SK-N-SH (cell line): ENCODE data around the gene AGBL3. TPM values are rescaled to one million over a fixed set of nuclear protein-coding genes. Genes with fewer than 3 reads are reported as not detected.

Experiments
- CTCF ChIA-PET: fragments of 300-600, 350-600 bp; formaldehyde crosslinking; extraction: SDS; loops from one replicate; lab custom pipeline; 2021; lab: Yijun Ruan, JAX
- POLR2A ChIA-PET: fragments of 350-600 bp; sonication (Branson Sonifier 250); formaldehyde crosslinking; extraction: SDS; loops from one replicate; lab custom pipeline; 2020; ENCODE audit warnings: antibody characterized with exemption, inconsistent platforms; lab: Yijun Ruan, JAX
- DNase-seq: peaks from one replicate; pipeline ENCODE4 v3.0.0; 2012
- H2AFZ ChIP-seq: fragments of 200-600 bp; sonication (generic); 2 replicates; pipeline ENCODE4 v1.8.1; 2016; ENCODE audit warnings: antibody characterized with exemption, mild to moderate bottlenecking, low read depth
- H3F3A ChIP-seq: fragments of 200-600 bp; sonication (generic); replicated peaks from 2 replicates; pipeline ENCODE3; 2016; ENCODE audit warnings: antibody characterized with exemption, mild to moderate bottlenecking; ENCODE audit not compliant: insufficient read depth
- H3K27ac ChIP-seq, 2 experiments: fragments of 200-500 bp in 1 of 2; fragments of 200-600 bp in 1 of 2; sonication (Bioruptor generic) in 1 of 2; sonication (generic), shearing (Covaris generic) in 1 of 2; 2 replicates each; pipeline versions ENCODE4 v1.5.1 to v1.6.1; 2014 to 2016; ENCODE audit warnings: low read depth in 2 of 2, inconsistent platforms in 1 of 2, low read length in 1 of 2, mild to moderate bottlenecking in 1 of 2, mixed read lengths in 1 of 2
- H3K27me3 ChIP-seq: fragments of 200-600 bp; sonication (generic), shearing (Covaris generic); 2 replicates; pipeline ENCODE4 v1.6.1; 2016; ENCODE audit warnings: mixed run types; ENCODE audit not compliant: insufficient read depth
- H3K36me3 ChIP-seq, 2 experiments: fragments of 200-500 bp in 1 of 2; fragments of 200-600 bp in 1 of 2; sonication (Bioruptor generic) in 1 of 2; sonication (generic) in 1 of 2; replicated peaks in 1 of 2; 2 replicates each; pipeline versions ENCODE3 to v1.5.1; 2014 to 2016; ENCODE audit warnings: low read length in 1 of 2, mild to moderate bottlenecking in 1 of 2; ENCODE audit not compliant: insufficient read depth in 2 of 2, control insufficient read depth in 1 of 2
- H3K4me1 ChIP-seq, 2 experiments: fragments of 200-500 bp in 1 of 2; fragments of 200-600 bp in 1 of 2; sonication (Bioruptor generic) in 1 of 2; sonication (generic), shearing (Covaris generic) in 1 of 2; 2 replicates each; pipeline versions ENCODE4 v1.5.1 to v1.6.1; 2014 to 2016; ENCODE audit warnings: low read depth in 1 of 2, low read length in 1 of 2, mixed run types in 1 of 2; ENCODE audit not compliant: insufficient read depth in 2 of 2, control insufficient read depth in 1 of 2
- H3K4me2 ChIP-seq: fragments of 200-600 bp; sonication (generic), shearing (Covaris generic); 2 replicates; pipeline ENCODE4 v1.6.1; 2017; ENCODE audit warnings: mixed run types
- H3K4me3 ChIP-seq, 2 experiments: fragments of 200-500 bp in 1 of 2; fragments of 200-600 bp in 1 of 2; sonication (Bioruptor generic) in 1 of 2; sonication (generic), shearing (Covaris generic) in 1 of 2; 2 replicates each; pipeline versions ENCODE4 v1.5.1 to v1.8.1; 2014 to 2016; ENCODE audit warnings: low read depth in 2 of 2, inconsistent platforms in 1 of 2, low read length in 1 of 2, mild to moderate bottlenecking in 1 of 2, mixed read lengths in 1 of 2, moderate library complexity in 1 of 2
- H3K79me2 ChIP-seq: fragments of 200-600 bp; sonication (generic); 2 replicates; pipeline ENCODE4 v1.8.1; 2017; ENCODE audit warnings: mild to moderate bottlenecking; ENCODE audit not compliant: insufficient read depth
- H3K9ac ChIP-seq: fragments of 200-600 bp; sonication (generic); 2 replicates; pipeline ENCODE4 v1.6.1; 2017; ENCODE audit warnings: mixed run types
- H3K9me2 ChIP-seq: fragments of 200-600 bp; sonication (generic); 2 replicates; pipeline ENCODE4 v1.6.1; 2017; ENCODE audit warnings: mixed run types
- H3K9me3 ChIP-seq: fragments of 200-600 bp; sonication (generic); 2 replicates; pipeline ENCODE4 v1.6.1; 2017; ENCODE audit warnings: mixed run types, mild to moderate bottlenecking, moderate library complexity
- H4K20me1 ChIP-seq: fragments of 200-600 bp; sonication (generic); 2 replicates; pipeline ENCODE4 v1.6.1; 2017; ENCODE audit warnings: mild to moderate bottlenecking, mixed run types; ENCODE audit not compliant: insufficient read depth
- FOSL2 ChIP-seq: IDR thresholded peaks from 2 replicates; pipeline ENCODE4 v1.4.0; 2012; ENCODE audit warnings: low read depth, mild to moderate bottlenecking, moderate library complexity, borderline replicate concordance
- GABPA ChIP-seq: IDR thresholded peaks from 2 replicates; pipeline ENCODE4 v1.4.0; 2012; ENCODE audit warnings: low read depth, mild to moderate bottlenecking
- MEF2A ChIP-seq: IDR thresholded peaks from 2 replicates; pipeline ENCODE4 v1.4.0; 2012; ENCODE audit warnings: low read depth, borderline replicate concordance
- RAD21 ChIP-seq: IDR thresholded peaks from 2 replicates; pipeline ENCODE4 v1.6.1; 2012; ENCODE audit warnings: mild to moderate bottlenecking, low read length
- RCOR1 ChIP-seq: fragments of 150-350 bp; IDR thresholded peaks from 2 replicates; pipeline ENCODE4 v1.6.1; 2017; ENCODE audit warnings: antibody characterized with exemption, low read length
- SMC3 ChIP-seq: IDR thresholded peaks from 2 replicates; pipeline ENCODE4 v1.6.1; 2012; ENCODE audit warnings: low read depth, low read length, improper control_type of control experiment
- TAF1 ChIP-seq: IDR thresholded peaks from 2 replicates; pipeline ENCODE4 v1.6.1; 2012; ENCODE audit warnings: low read depth, mild to moderate bottlenecking, low read length, moderate library complexity, borderline replicate concordance
- WGBS: methylation state at CpG from one replicate; pipeline ENCODE4 v1.1.6; 2017; ENCODE audit warnings: low lambda C conversion rate; 5-methylcytosine and 5-hydroxymethylcytosine counted together
- polyA plus RNA-seq, 3 experiments: library from polyadenylated mRNA; depleted of rRNA; stranded (reverse); fragments of >200 nt; gene quantifications; 2 replicates each; pipeline ENCODE4 v1.2.3, GENCODE V29; 2012
- TF ChIP-seq, protein P1 (sequence below): fragments of 200-600 bp; sonication (generic); IDR thresholded peaks from 2 replicates; pipeline ENCODE4 v1.6.1; 2017; ENCODE audit warnings: antibody characterized with exemption, mild to moderate bottlenecking, moderate library complexity
- TF ChIP-seq, protein P2 (sequence below): fragments of 150-350 bp; IDR thresholded peaks from 2 replicates; pipeline ENCODE4 v1.6.1; 2016; ENCODE audit warnings: mild to moderate bottlenecking, low read depth, low read length
- TF ChIP-seq, protein P3 (sequence below): fragments of 150-350 bp; IDR thresholded peaks from 2 replicates; pipeline ENCODE4 v1.6.1; 2017; ENCODE audit warnings: antibody characterized with exemption, low read length, low read depth, borderline replicate concordance

Gene AGBL3
- polyA plus RNA-seq, 1 of the 3 experiments (the other 2 are of a cell fraction), result 0.35 TPM

DNA sequence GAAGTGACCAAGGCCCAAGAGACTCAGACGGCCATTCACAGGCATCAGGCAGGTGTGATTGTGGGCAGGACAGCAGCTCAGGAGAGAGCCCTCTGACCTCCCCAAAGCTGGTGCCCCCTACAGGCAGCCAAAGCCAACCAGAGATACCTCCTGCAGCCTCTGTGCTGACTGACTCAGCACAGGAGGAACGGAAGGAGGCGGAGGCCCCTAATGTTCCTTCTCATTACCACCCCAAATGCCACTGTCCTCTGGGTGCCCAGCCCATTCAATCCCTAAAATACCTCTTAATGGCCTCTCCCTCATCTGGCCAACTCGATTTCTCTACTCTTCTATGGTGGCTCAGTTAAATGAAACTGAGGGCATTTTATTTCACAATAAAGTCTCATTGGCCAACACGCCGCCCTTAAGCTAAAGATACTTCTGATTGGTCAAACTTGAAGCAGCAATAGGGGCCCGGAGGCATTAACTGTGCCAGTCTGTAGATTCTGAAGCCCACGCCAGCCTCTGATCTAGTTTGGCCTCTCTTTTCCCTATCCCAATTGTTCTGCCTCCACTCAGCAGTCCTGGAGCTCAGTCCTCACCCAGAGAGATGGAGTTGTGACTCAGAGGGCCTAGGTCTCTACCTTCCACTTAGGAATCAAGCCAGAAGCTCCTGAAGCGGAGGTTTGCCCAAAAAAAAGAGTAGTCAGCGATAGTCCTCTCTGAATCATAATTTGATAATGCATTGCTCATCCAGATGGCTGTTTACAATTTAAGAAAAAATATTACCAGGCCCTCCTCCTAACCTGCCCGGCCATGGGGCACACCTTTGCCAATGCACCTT is 183.0 kb downstream of the AGBL3 start:
- H3F3A ChIP-seq, result peaks cover 13% of the 10 kb centered on the region
- H3K79me2 ChIP-seq, result peaks cover 30% of the 10 kb centered on the region
- peaks cover 31 to 44% of the 10 kb centered on the region in 2 experiments for H3K36me3 ChIP-seq
- H3K27ac ChIP-seq, result peak overlapping the region; percentile 90 to 97
- no peaks in the 10 kb centered on the region for H3K9me3 ChIP-seq
- ChIA-PET CTCF (interaction anchor here (0.6 to 3.4 kb wide), 17 partner anchors 11 to 1081 kb away, joined by 3 to 36 read pairs (median 3); no protein-coding TSS in a partner anchor), POLR2A (interaction anchor here (0.6 to 1.5 kb wide), 2 partner anchors 183 to 407 kb away, joined by 3 to 6 read pairs; partner anchors contain the start of gene AGBL3)
- peak overlapping the region; percentile 98 for H3K4me2 ChIP-seq
- no peaks in the 10 kb centered on the region for H4K20me1 ChIP-seq
- TF ChIP-seq, protein P1, sequence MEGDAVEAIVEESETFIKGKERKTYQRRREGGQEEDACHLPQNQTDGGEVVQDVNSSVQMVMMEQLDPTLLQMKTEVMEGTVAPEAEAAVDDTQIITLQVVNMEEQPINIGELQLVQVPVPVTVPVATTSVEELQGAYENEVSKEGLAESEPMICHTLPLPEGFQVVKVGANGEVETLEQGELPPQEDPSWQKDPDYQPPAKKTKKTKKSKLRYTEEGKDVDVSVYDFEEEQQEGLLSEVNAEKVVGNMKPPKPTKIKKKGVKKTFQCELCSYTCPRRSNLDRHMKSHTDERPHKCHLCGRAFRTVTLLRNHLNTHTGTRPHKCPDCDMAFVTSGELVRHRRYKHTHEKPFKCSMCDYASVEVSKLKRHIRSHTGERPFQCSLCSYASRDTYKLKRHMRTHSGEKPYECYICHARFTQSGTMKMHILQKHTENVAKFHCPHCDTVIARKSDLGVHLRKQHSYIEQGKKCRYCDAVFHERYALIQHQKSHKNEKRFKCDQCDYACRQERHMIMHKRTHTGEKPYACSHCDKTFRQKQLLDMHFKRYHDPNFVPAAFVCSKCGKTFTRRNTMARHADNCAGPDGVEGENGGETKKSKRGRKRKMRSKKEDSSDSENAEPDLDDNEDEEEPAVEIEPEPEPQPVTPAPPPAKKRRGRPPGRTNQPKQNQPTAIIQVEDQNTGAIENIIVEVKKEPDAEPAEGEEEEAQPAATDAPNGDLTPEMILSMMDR, result peak; percentile 58
- TF ChIP-seq RCOR1 (no peak), RAD21 (0 out of 2 replicates have a peak, but pooled peaks have one; percentile 21), SMC3 (0 out of 2 replicates have a peak, but pooled peaks have one; percentile 21), FOSL2 (0 out of 2 replicates have a peak, but pooled peaks have one; percentile 22), MEF2A (no peak)
- TF ChIP-seq, protein P2, sequence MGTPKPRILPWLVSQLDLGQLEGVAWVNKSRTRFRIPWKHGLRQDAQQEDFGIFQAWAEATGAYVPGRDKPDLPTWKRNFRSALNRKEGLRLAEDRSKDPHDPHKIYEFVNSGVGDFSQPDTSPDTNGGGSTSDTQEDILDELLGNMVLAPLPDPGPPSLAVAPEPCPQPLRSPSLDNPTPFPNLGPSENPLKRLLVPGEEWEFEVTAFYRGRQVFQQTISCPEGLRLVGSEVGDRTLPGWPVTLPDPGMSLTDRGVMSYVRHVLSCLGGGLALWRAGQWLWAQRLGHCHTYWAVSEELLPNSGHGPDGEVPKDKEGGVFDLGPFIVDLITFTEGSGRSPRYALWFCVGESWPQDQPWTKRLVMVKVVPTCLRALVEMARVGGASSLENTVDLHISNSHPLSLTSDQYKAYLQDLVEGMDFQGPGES, result 0 out of 2 replicates have a peak, but pooled peaks have one; percentile 18
- TF ChIP-seq, protein P3, sequence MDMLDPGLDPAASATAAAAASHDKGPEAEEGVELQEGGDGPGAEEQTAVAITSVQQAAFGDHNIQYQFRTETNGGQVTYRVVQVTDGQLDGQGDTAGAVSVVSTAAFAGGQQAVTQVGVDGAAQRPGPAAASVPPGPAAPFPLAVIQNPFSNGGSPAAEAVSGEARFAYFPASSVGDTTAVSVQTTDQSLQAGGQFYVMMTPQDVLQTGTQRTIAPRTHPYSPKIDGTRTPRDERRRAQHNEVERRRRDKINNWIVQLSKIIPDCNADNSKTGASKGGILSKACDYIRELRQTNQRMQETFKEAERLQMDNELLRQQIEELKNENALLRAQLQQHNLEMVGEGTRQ, result no peak
- H2AFZ ChIP-seq, result peak overlapping the region; percentile 87
- DNase-seq, result peak; percentile 65
- 58% methylated on average over 11 of the region's 11 CpGs for WGBS
- H3K27me3 ChIP-seq, result no peaks in the 10 kb centered on the region
- no peaks in the 10 kb centered on the region for H3K9me2 ChIP-seq
- H3K4me1 ChIP-seq, result peaks cover 3 to 24% of the 10 kb centered on the region in 2 experiments; a peak in 3 of 4 replicates
- H3K4me3 ChIP-seq, result peak overlapping the region; percentile 89 to 97
- peak overlapping the region; percentile 89 for H3K9ac ChIP-seq

DNA sequence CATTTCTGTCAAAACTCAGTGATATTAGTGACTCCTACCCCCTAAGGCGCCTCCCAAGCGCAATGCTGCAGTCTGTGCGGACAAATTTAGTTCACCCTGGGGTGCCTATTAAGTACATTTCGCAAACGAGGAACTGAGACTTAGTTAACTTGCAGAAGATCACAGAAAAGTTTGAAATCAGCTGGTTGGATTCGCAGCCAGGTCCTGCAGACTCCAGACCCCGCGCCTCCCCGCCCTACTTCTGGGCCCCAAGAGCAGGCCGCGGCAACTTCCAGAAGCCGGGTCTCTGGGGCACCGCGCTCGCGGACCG is 183.6 kb downstream of the AGBL3 start:
- Histone ChIP-seq H3K27ac (peak overlapping the region; percentile 90 to 97), H3F3A (peaks cover 13% of the 10 kb centered on the region), H3K9me2 (no peaks in the 10 kb centered on the region), H4K20me1 (no peaks in the 10 kb centered on the region), H3K4me3 (peak overlapping the region; percentile 89 to 97), H3K4me1 (peaks cover 3 to 24% of the 10 kb centered on the region in 2 experiments; a peak in 3 of 4 replicates)
- CTCF ChIA-PET, result interaction anchor here (0.8 to 3.4 kb wide), 13 partner anchors 11 to 535 kb away, joined by 3 to 36 read pairs (median 4); no protein-coding TSS in a partner anchor
- POLR2A ChIA-PET, result interaction anchor here (0.6 to 1.5 kb wide), 2 partner anchors 183 to 407 kb away, joined by 3 to 6 read pairs; partner anchors contain the start of gene AGBL3
- TF ChIP-seq TAF1 (no peak), GABPA (no peak)
- TF ChIP-seq, all 33 proteins: peak for 0
- Histone ChIP-seq H3K9me3 (no peaks in the 10 kb centered on the region), H3K27me3 (no peaks in the 10 kb centered on the region), H3K36me3 (peaks cover 31 to 38% of the 10 kb centered on the region in 2 experiments), H3K79me2 (peaks cover 30% of the 10 kb centered on the region), H3K9ac (peak overlapping the region; percentile 89), H2AFZ (peak overlapping the region; percentile 87), H3K4me2 (peak overlapping the region; percentile 98)
- 5% methylated on average over 15 of the region's 17 CpGs for WGBS
- no peak for DNase-seq
